ENCODE measurements around the gene HOXC13. TPM values are rescaled to one million over a fixed set of nuclear protein-coding genes. Genes with fewer than 3 reads are reported as not detected.

Gene HOXC13
- total RNA-seq, 4 donors from 2014 or later, result not detected

DNA sequence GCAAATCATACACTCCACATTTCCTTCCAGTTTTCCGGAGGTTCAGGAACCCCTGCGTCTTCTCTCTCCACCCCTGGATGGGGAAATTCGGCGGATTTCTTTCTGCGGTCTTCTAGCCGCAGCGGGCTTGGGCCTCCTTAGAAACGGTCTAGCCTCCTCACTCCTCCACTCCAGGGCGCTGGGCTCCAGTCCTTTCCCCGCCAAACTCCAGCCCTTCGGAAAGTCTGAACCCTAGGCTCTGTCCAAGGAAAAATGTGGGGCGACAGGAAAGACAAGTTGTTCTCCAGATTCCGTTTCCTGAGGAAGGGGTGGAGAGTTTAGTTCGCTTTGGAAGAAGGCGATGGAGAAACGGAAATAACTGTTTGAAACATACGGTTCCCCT, 44.9 kb downstream of the HOXC13 start:
- no peak for TF ChIP-seq CTCF (IDR thresholded peaks at IDR 0.05)
- TF ChIP-seq POLR2A (IDR thresholded peaks at IDR 0.05), result no peak
- DNase-seq, result no peak
- Histone ChIP-seq H3K27me3 (peaks cover 0 to 48% of the 10 kb centered on the region in 2 donors), H3K27ac (no peak overlapping the region), H3K4me3 (no peak overlapping the region), H3K36me3 (no peaks in the 10 kb centered on the region), H3K9me3 (peaks cover 0 to 11% (median 0%) of the 10 kb centered on the region in 4 donors), H3K4me1 (peaks cover 0 to 17% (median 9%) of the 10 kb centered on the region in 4 donors)

- no peak for DNase-seq
- Histone ChIP-seq H3K27ac (no peak overlapping the region), H3K4me3 (no peak overlapping the region), H3K4me1 (peaks cover 0 to 19% (median 9%) of the 10 kb centered on the region in 4 donors), H3K27me3 (peaks cover 0 to 51% of the 10 kb centered on the region in 2 donors), H3K9me3 (peaks cover 0 to 11% (median 0%) of the 10 kb centered on the region in 4 donors), H3K36me3 (no peaks in the 10 kb centered on the region)
- TF ChIP-seq POLR2A (IDR thresholded peaks at IDR 0.05), result no peak
- no peak for TF ChIP-seq CTCF (IDR thresholded peaks at IDR 0.05)
These were observed 45.4 kb downstream of the HOXC13 start for GRCh38 chr12:53983950-53984572.

DNA sequence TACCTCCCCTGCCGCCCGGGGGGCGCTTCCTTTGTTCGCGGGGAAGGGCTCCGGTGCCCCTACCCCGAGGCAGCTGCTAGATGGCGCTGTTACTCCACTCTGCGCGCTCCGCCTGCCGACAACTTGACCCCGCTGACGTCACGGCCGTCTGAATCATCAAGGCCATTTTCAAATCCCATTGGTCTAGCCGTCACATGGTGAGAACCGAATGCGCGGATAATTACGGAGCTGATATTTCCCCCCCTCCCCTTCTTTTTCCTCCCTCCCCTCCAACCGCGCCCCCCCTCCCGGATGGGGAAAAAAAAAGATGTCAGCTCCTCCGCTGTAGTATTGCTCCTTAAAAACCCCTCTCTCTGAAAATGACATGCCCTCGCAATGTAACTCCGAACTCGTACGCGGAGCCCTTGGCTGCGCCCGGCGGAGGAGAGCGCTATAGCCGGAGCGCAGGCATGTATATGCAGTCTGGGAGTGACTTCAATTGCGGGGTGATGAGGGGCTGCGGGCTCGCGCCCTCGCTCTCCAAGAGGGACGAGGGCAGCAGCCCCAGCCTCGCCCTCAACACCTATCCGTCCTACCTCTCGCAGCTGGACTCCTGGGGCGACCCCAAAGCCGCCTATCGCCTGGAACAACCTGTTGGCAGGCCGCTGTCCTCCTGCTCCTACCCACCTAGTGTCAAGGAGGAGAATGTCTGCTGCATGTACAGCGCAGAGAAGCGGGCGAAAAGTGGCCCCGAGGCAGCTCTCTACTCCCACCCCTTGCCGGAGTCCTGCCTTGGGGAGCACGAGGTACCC, 46.5 kb downstream of the HOXC13 start, which contains the start of gene HOXC10:
HOXC10 (plus strand) TSS at position 246 of the 791 bp plus-strand sequence; CDS start at position 360, 114 bp downstream.
- peak within 1 kb of the TSS; percentile 0 to 51 (median 22) for H3K27ac ChIP-seq
- no peak for TF ChIP-seq POLR2A (IDR thresholded peaks at IDR 0.05)
- peak in 5 of 6 experiments; percentile 47 to 77 (median 60) for TF ChIP-seq CTCF (IDR thresholded peaks at IDR 0.05)
- H3K4me1 ChIP-seq, result peaks cover 0 to 28% (median 10%) of the 10 kb centered on the region in 4 donors
- DNase-seq, result peak; percentile 72 to 93 (median 89)
- peak within 1 kb of the TSS; percentile 14 to 46 (median 34) for H3K4me3 ChIP-seq
- H3K36me3 ChIP-seq, result no peaks in the 10 kb centered on the region
- peaks cover 0 to 11% (median 0%) of the 10 kb centered on the region in 4 donors for H3K9me3 ChIP-seq
- H3K27me3 ChIP-seq, result peaks cover 0 to 60% of the 10 kb centered on the region in 2 donors

DNA sequence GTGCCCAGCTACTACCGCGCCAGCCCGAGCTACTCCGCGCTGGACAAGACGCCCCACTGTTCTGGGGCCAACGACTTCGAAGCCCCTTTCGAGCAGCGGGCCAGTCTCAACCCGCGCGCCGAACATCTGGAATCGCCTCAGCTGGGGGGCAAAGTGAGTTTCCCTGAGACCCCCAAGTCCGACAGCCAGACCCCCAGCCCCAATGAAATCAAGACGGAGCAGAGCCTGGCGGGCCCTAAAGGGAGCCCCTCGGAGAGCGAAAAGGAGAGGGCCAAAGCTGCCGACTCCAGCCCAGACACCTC, 47.0 kb downstream of the HOXC13 start:
- no peaks in the 10 kb centered on the region for H3K36me3 ChIP-seq
- peak overlapping the region in 3 of 4 donors; percentile 0 to 51 (median 42) for H3K27ac ChIP-seq
- no peak for DNase-seq
- H3K4me3 ChIP-seq, result peak overlapping the region; percentile 14 to 46 (median 34)
- peaks cover 0 to 11% (median 0%) of the 10 kb centered on the region in 4 donors for H3K9me3 ChIP-seq
- H3K27me3 ChIP-seq, result peaks cover 0 to 63% of the 10 kb centered on the region in 2 donors
- no peak for TF ChIP-seq POLR2A (IDR thresholded peaks at IDR 0.05)
- TF ChIP-seq CTCF (IDR thresholded peaks at IDR 0.05), result no peak
- H3K4me1 ChIP-seq, result peaks cover 0 to 34% (median 10%) of the 10 kb centered on the region in 4 donors

DNA sequence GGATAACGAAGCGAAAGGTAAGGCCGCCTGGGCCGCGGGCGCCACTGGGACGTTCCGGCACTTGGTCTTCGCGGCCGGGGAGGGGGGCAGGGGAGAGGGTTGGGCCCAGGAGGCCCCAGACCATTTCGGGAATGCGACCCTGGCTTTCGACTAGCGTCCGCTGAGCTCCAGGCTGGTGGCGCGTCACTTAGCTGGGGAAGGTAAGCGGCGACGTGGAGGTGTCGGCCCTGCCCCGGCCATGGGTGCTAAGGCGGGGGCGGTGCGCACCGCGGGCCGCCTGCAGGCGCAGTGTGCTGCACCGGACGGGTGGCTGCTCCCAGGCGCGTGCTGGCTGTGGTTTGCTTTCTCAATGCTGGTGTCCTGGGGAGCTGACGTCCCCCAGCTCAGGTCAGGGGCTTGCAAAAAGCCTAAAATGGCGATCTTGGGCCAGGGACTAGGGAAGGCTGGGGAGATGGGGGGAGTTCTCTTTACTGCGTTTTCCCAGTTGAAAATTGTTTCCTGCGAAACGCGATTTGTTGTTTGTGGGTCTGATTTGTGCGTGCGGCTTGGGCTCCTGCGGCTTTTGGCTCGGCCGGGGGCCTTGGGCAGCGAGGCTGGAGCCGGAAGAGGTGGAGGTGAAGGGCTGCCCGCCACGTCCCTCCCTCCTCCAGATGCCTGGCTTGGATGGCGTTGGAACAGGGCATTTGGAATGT, 47.5 kb downstream of the HOXC13 start:
- peaks cover 0 to 37% (median 10%) of the 10 kb centered on the region in 4 donors for H3K4me1 ChIP-seq
- peak overlapping the region in 3 of 4 donors; percentile 0 to 44 (median 42) for H3K27ac ChIP-seq
- peak overlapping the region; percentile 14 to 46 (median 34) for H3K4me3 ChIP-seq
- peaks cover 0 to 11% (median 0%) of the 10 kb centered on the region in 4 donors for H3K9me3 ChIP-seq
- TF ChIP-seq POLR2A (IDR thresholded peaks at IDR 0.05) (no peak), CTCF (IDR thresholded peaks at IDR 0.05) (no peak)
- H3K36me3 ChIP-seq, result no peaks in the 10 kb centered on the region
- peaks cover 0 to 64% of the 10 kb centered on the region in 2 donors for H3K27me3 ChIP-seq
- no peak for DNase-seq
